Eye (tissue), 1 donor: Measurements from ENCODE around the gene ZNF670.
"Not testable (repeated sequence)": the region's sequence is repeated elsewhere in the genome, so short reads cannot be mapped to it uniquely, and the experiment has no call there.

Experiments used
- DNase-seq: peaks from one replicate; pipeline ENCODE4 v3.0.0-alpha.2; 2015

ZNF670 gene

DNA sequence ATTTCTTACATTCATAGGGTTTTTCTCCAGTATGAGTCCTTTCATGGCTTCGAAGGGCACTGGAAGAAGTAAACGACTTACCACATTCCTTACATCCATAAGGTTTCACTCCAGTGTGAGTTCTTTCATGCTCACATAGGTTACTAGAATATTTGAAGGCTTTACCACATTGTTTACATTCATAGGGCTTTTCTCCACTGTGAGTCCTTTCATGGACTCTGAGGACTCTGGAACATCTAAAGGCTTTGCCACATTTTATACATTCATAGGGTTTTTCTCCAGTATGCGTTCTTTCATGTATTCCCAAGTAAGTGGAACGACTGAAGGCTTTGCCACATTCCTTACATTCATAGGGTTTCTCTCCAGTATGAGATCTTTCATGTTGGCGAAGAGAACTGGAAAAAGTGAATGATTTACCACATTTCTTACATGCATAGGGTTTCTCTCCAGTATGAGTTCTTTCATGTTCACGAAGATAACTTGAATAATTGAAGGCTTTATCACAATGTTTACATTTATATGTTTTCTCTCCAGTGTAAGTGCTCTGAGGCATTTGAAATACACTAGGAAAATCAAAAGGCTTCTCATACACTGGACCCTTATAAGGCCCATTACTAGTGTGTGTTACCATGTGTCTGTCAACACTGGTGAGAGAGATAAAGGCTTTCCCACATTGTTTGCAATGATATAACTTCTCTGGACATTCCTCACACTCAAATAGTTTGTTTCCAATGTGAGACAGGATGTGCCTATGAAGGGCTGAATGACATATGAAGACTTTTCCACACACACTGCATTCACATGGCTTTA is 40.9 kb downstream of the ZNF670 start:
- DNase-seq: no peak

DNA sequence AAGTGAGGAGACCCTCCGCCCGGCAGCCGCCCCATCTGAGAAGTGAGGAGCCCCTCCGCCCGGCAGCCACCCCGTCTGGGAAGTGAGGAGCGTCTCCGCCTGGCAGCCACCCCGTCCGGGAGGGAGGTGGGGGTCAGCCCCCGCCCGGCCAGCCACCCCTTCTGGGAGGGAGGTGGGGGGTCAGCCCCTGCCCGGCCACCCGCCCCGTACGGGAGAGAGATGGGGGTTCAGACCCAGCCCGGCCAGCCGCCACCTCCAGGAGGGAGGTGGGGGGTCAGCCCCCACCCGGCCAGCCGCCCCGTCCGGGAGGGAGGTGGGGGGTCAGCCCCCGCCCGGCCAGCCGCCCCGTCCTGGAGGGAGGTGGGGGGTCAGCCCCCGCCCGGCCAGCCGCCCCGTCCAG is 46.3 kb downstream of the ZNF670 start:
- DNase-seq: not testable (repeated sequence)
